A673 (cell line): Measurements from ENCODE around the gene MAPK4. TPM values are rescaled to one million over a fixed set of nuclear protein-coding genes. Genes with fewer than 3 reads are reported as not detected.

ENCODE experiments used
- BruUV-seq: library from RNA; stranded (reverse); fragments of 400-500 nt; replicated peaks from 2 replicates; lab custom pipeline; 2021; lab: Mats Ljungman, UMichigan
- CTCF ChIA-PET: fragments of 300-600 bp; sonication (Branson Sonifier 250); formaldehyde crosslinking; loops from one replicate; lab custom pipeline; 2022; ENCODE audit warnings: antibody characterized with exemption; lab: Charles Lee
- POLR2A ChIA-PET: fragments of 300-600 bp; sonication (Branson Sonifier 250); formaldehyde crosslinking; loops from one replicate; lab custom pipeline; 2022; ENCODE audit warnings: antibody characterized with exemption; ENCODE audit not compliant: low non-redundant PET; lab: Charles Lee
- DNase-seq: peaks from one replicate; pipeline ENCODE4 v3.0.0-alpha.2; 2015; ENCODE audit warnings: low spot score
- H3K27ac ChIP-seq: fragments of 200-600 bp; sonication (generic); 2 replicates; pipeline ENCODE4 v1.5.1; 2016; ENCODE audit warnings: mixed run types, low read depth, mild to moderate bottlenecking, mixed read lengths, antibody characterized with exemption, low read length; ENCODE audit not compliant: poor library complexity, severe bottlenecking
- H3K27me3 ChIP-seq: fragments of 200-600 bp; sonication (generic); replicated peaks from 2 replicates; pipeline ENCODE4 v1.6.1; 2017; ENCODE audit warnings: mixed run types, low read depth, mild to moderate bottlenecking, mixed read lengths, antibody characterized with exemption, low read length; ENCODE audit not compliant: insufficient read depth, poor library complexity
- H3K36me3 ChIP-seq: fragments of 200-600 bp; sonication (generic); 2 replicates; pipeline ENCODE4 v1.6.1; 2016; ENCODE audit warnings: mixed run types, mild to moderate bottlenecking, mixed read lengths, antibody characterized with exemption, low read length; ENCODE audit not compliant: insufficient read depth, poor library complexity, severe bottlenecking
- H3K4me1 ChIP-seq: fragments of 200-600 bp; sonication (generic); 2 replicates; pipeline ENCODE4 v1.6.1; 2017; ENCODE audit warnings: mixed run types, mild to moderate bottlenecking, mixed read lengths, antibody characterized with exemption, low read length; ENCODE audit not compliant: insufficient read depth, poor library complexity, severe bottlenecking
- H3K4me3 ChIP-seq: fragments of 200-600 bp; sonication (generic); 2 replicates; pipeline ENCODE4 v1.5.1; 2016; ENCODE audit warnings: low read depth, mixed run types, mild to moderate bottlenecking, mixed read lengths, low read length; ENCODE audit not compliant: poor library complexity, severe bottlenecking
- H3K9me3 ChIP-seq: fragments of 200-600 bp; sonication (generic); 2 replicates; pipeline ENCODE4 v1.6.1; 2016; ENCODE audit warnings: mixed run types, low read depth, mild to moderate bottlenecking, mixed read lengths, antibody characterized with exemption, low read length; ENCODE audit not compliant: poor library complexity, severe bottlenecking
- CTCF ChIP-seq: fragments of 300-800, 200-600 bp; sonication (generic); conservative IDR thresholded peaks from 2 replicates; pipeline ENCODE4 v1.5.1; 2017; ENCODE audit warnings: low read depth, mild to moderate bottlenecking, antibody characterized with exemption, low read length, moderate library complexity, mixed read lengths
- EZH2 ChIP-seq: fragments of 200-600 bp; sonication (generic); IDR thresholded peaks from 2 replicates; pipeline ENCODE4 v1.6.1; 2017; ENCODE audit warnings: borderline replicate concordance, low read depth, mild to moderate bottlenecking, mixed read lengths, antibody characterized with exemption, low read length; ENCODE audit not compliant: poor library complexity, severe bottlenecking
- intact Hi-C: fragments of 100-400 bp; cut with micrococcal nuclease; formaldehyde crosslinking; loops from one replicate; pipeline ENCODE4 v1.10.0; 2022; ENCODE audit not compliant: unreplicated experiment
- total RNA-seq: library from RNA; stranded (reverse); gene quantifications from 2 replicates; pipeline ENCODE4 v1.2.3, GENCODE V29; 2021

MAPK4 gene
- total RNA-seq, 1 experiment from 2014 or later = 0.62 TPM

- Histone ChIP-seq H3K27me3 (peaks cover 5% of the 10 kb centered on the region), H3K4me3 (no peak overlapping the region), H3K4me1 (no peaks in the 10 kb centered on the region), H3K36me3 (no peaks in the 10 kb centered on the region), H3K9me3 (no peaks in the 10 kb centered on the region), H3K27ac (no peak overlapping the region)
- intact Hi-C loops = no loop called here
- no peak for DNase-seq
- TF ChIP-seq EZH2 (no peak), CTCF (no peak)
- ChIA-PET POLR2A (no interaction called here), CTCF (no interaction called here)
- BruUV-seq = no TSS peak
These were observed 65.1 kb downstream of the MAPK4 start for GRCh38 chr18:50624981-50625380.

GRCh38 chr18:50626317-50626716, 66.4 kb downstream of the MAPK4 start:
- H3K4me1 ChIP-seq = no peaks in the 10 kb centered on the region
- no peak for DNase-seq
- H3K36me3 ChIP-seq = no peaks in the 10 kb centered on the region
- POLR2A ChIA-PET = no interaction called here
- no TSS peak for BruUV-seq
- H3K4me3 ChIP-seq = no peak overlapping the region
- CTCF ChIA-PET = no interaction called here
- no peaks in the 10 kb centered on the region for H3K9me3 ChIP-seq
- H3K27ac ChIP-seq = no peak overlapping the region
- intact Hi-C loops = no loop called here
- peaks cover 5% of the 10 kb centered on the region for H3K27me3 ChIP-seq
- no peak for TF ChIP-seq EZH2
- TF ChIP-seq CTCF = no peak

GRCh38 chr18:50627594-50628532, 68.0 kb downstream of the MAPK4 start:
- POLR2A ChIA-PET = no interaction called here
- peaks cover 5% of the 10 kb centered on the region for H3K27me3 ChIP-seq
- intact Hi-C loops = no loop called here
- no peak overlapping the region for H3K4me3 ChIP-seq
- no peaks in the 10 kb centered on the region for H3K9me3 ChIP-seq
- TF ChIP-seq CTCF (no peak), EZH2 (no peak)
- no peak overlapping the region for H3K27ac ChIP-seq
- CTCF ChIA-PET = no interaction called here
- DNase-seq = no peak
- BruUV-seq = no TSS peak
- H3K36me3 ChIP-seq = no peaks in the 10 kb centered on the region
- no peaks in the 10 kb centered on the region for H3K4me1 ChIP-seq
